ENCODE results near the gene UGT1A1.

UGT1A1 gene

GRCh38 chr2:233801357-233802131 lies 41.5 kb downstream of the UGT1A1 start:
- TF ChIP-seq TCF12 (IDR thresholded peaks at IDR 0.05; ENCODE audit: low read depth), result no peak
- no peak for TF ChIP-seq CREB1 (IDR thresholded peaks at IDR 0.05; ENCODE audit: low read depth)
- TF ChIP-seq NFIC (IDR thresholded peaks at IDR 0.05), result no peak
- no peak for TF ChIP-seq YY1 (IDR thresholded peaks at IDR 0.05; ENCODE audit: low read depth)
- no peak for TF ChIP-seq RAD21 (IDR thresholded peaks at IDR 0.05; ENCODE audit: low read depth)
- TF ChIP-seq REST (IDR thresholded peaks at IDR 0.05; ENCODE audit: low read depth), result no peak
- no peak for TF ChIP-seq MAX (IDR thresholded peaks at IDR 0.05)
- no peak for TF ChIP-seq USF1 (IDR thresholded peaks at IDR 0.05)
- no peak for TF ChIP-seq EP300 (IDR thresholded peaks at IDR 0.05; ENCODE audit: borderline replicate concordance)
- no peak for TF ChIP-seq TEAD4 (IDR thresholded peaks at IDR 0.05)
- no peak for TF ChIP-seq EGR1 (IDR thresholded peaks at IDR 0.05)
- no peak for TF ChIP-seq FOXM1 (IDR thresholded peaks at IDR 0.05; ENCODE audit: borderline replicate concordance, low read depth)
- TF ChIP-seq TAF1 (IDR thresholded peaks at IDR 0.05; ENCODE audit: low read depth), result no peak
- TF ChIP-seq ZBTB7A (IDR thresholded peaks at IDR 0.05; ENCODE audit: low read depth), result no peak
- TF ChIP-seq CEBPB (IDR thresholded peaks at IDR 0.05), result no peak

GRCh38 chr2:233802132-233802815 lies 42.2 kb downstream of the UGT1A1 start:
- no peak for TF ChIP-seq ZBTB7A (IDR thresholded peaks at IDR 0.05; ENCODE audit: low read depth)
- TF ChIP-seq TEAD4 (IDR thresholded peaks at IDR 0.05), result no peak
- TF ChIP-seq EP300 (IDR thresholded peaks at IDR 0.05; ENCODE audit: borderline replicate concordance), result no peak
- no peak for TF ChIP-seq NFIC (IDR thresholded peaks at IDR 0.05)
- no peak for TF ChIP-seq MAX (IDR thresholded peaks at IDR 0.05)
- no peak for TF ChIP-seq TCF12 (IDR thresholded peaks at IDR 0.05; ENCODE audit: low read depth)
- no peak for TF ChIP-seq RAD21 (IDR thresholded peaks at IDR 0.05; ENCODE audit: low read depth)
- TF ChIP-seq CREB1 (IDR thresholded peaks at IDR 0.05; ENCODE audit: low read depth), result no peak
- no peak for TF ChIP-seq REST (IDR thresholded peaks at IDR 0.05; ENCODE audit: low read depth)
- no peak for TF ChIP-seq TAF1 (IDR thresholded peaks at IDR 0.05; ENCODE audit: low read depth)
- no peak for TF ChIP-seq EGR1 (IDR thresholded peaks at IDR 0.05)
- no peak for TF ChIP-seq FOXM1 (IDR thresholded peaks at IDR 0.05; ENCODE audit: borderline replicate concordance, low read depth)

- TF ChIP-seq TCF12 (IDR thresholded peaks at IDR 0.05; ENCODE audit: low read depth) (no peak), YY1 (IDR thresholded peaks at IDR 0.05; ENCODE audit: low read depth) (no peak)
Measured at GRCh38 chr2:233803292-233803911, 43.3 kb downstream of the UGT1A1 start.

GRCh38 chr2:233803994-233804393 lies 43.9 kb downstream of the UGT1A1 start:
- TF ChIP-seq USF1 (IDR thresholded peaks at IDR 0.05) (no peak), EGR1 (IDR thresholded peaks at IDR 0.05) (no peak), TAF1 (IDR thresholded peaks at IDR 0.05; ENCODE audit: low read depth) (no peak), FOXM1 (IDR thresholded peaks at IDR 0.05; ENCODE audit: borderline replicate concordance, low read depth) (no peak), EP300 (IDR thresholded peaks at IDR 0.05; ENCODE audit: borderline replicate concordance) (no peak), NFIC (IDR thresholded peaks at IDR 0.05) (no peak), MAX (IDR thresholded peaks at IDR 0.05) (no peak), TCF12 (IDR thresholded peaks at IDR 0.05; ENCODE audit: low read depth) (no peak), TEAD4 (IDR thresholded peaks at IDR 0.05) (no peak), CREB1 (IDR thresholded peaks at IDR 0.05; ENCODE audit: low read depth) (no peak), YY1 (IDR thresholded peaks at IDR 0.05; ENCODE audit: low read depth) (no peak), REST (IDR thresholded peaks at IDR 0.05; ENCODE audit: low read depth) (no peak), CEBPB (IDR thresholded peaks at IDR 0.05) (no peak), RAD21 (IDR thresholded peaks at IDR 0.05; ENCODE audit: low read depth) (no peak), ZBTB7A (IDR thresholded peaks at IDR 0.05; ENCODE audit: low read depth) (no peak)

Data from Ishikawa (cell line).